SW480 (cell line): ENCODE measurements around the gene ZMIZ1.

Source experiments
- DNase-seq: peaks from one replicate; pipeline ENCODE4 v3.0.0-alpha.2; 2016; ENCODE audit warnings: low spot score

The ZMIZ1 gene

DNA sequence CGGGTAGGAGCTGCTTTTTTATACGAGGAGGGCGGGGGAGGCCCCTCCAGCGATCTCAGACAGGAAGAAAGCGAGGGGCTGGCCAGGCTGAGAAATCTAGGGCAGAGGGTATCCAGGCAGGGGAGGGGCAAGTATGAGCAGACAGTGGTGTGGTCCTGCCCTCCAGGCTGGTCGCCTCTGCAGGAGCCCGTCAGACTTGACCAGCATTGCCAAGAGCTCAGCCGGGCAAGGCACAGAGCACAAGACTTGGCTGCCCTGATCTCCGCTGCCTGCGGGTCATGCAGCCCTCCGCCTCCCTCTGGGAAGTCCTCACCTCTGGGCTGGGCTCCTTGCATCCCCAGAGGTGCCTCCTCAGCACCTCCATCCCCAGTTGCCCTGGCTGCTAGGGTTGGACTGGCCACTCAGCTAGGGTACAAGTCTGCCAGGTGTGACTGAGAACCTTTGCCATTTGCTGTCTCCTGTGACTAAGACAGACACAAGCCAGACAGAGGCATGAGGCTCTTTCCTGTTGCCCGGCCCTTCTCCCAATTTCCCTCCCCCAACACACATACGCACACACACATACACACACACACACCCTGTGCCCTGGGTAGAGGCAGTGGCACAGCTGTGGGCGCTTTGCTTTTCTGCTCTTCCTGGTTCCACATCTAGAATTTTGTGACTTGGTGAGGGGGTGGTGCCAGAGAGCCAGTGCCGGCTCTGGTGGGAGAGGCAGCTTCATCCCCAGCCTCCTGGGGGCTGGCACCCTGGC, 219.4 kb downstream of the ZMIZ1 start:
- DNase-seq: no peak

DNA sequence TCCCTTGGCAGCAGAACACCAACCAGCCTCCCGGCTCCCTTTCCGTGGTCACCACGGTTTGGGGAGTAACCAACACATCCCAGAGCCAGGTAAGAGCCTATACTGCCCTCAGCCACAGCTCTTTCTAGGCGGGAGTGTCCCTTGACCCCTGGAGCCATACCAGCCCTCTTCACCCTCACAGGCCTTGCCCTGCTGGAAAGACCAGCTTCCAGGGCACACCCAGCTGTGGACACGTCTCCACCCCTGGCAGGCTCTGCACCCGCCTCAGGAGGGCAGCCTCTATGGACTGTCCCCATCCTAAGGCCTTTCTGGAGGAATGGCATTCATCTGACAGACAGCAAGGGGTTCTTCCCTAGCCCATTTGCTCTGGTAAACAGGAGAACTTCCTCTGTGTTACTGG, 221.0 kb downstream of the ZMIZ1 start:
- no peak for DNase-seq

DNA sequence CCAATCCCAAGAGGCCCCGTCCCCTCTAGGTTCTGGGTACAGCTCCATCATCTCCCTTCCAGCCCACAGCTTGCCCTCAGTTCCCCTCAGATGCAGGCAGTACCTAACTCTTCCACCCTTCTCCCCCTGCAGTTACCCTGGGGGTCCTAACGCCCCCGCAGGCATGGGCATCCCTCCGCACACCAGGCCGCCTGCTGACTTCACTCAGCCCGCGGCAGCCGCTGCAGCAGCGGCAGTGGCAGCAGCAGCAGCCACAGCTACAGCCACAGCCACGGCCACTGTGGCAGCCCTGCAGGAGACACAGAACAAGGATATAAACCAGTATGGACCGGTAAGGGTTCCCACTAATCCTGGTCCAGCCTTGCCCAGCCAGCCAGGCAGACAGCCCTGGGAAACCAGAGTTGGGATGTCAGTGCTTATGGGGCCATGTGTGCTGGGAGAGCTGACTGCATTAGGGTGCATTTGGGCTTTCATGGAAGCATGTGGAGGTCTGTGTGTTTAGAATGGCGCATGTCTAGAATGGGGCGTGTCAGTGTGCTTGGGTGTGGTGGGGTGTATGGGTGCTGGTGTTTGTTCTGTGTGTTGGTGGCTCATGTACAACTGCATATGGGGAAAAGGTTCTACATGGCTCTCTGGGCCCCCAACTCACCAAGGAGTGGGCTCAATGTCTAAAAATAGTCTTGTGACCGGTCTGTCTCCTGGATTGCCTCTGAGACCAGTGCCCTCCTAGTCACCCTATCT, 223.4 kb downstream of the ZMIZ1 start:
- DNase-seq: no peak

DNA sequence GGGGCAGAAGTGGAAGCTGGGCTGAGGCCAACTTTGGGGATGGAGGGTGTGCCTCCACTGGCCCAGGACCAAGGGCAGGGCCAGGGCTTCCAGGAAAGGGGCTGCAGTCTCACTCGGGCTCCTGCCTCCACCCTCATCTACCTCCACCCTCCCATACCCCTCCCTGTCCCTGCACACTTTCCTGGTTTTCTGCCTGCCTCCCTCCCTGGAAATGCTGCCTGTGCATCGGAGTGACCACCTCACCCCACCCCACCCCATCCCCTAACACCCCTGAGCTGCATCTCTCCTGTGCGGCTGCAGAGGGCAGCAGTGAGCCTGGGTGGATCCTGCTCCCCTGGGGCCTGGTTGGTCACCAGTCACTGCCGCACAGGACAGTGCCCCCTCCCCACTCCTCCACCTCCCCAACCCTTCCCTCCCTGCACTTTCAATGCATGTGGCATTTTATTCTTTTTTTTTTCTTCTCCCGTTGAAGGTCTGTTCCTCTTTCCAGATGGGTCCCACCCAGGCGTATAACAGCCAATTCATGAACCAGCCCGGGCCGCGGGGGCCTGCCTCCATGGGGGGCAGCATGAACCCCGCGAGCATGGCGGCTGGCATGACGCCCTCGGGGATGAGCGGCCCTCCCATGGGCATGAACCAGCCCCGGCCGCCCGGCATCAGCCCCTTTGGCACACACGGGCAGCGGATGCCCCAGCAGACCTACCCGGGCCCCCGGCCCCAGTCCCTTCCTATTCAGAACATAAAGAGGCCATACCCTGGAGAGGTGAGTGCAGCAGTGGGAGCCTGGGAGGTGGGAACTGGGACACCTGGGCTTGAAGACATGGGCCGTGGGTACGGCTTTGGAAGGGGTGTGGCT, 224.4 kb downstream of the ZMIZ1 start:
- no peak for DNase-seq

GRCh38 chr10:79293841-79294581, 225.2 kb downstream of the ZMIZ1 start:
- no peak for DNase-seq

DNA sequence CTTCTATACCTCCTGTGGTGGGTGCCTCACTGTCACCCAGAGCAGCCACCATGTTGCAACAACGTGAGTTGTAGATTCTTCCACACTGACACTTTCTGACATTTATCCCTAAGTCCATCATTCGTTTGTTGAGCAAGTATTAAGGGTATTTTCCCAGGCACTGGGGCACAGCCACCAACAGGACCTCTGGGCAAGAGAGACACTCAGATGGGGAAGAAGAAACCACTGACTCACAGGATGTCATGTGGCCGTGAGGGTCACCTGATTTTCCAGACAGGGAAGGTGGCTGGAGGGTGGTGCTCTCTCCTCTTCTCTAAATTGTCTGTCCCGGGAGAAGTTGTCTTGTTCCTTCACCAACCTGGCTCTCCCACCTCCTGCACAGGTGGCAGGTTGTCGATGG, 226.8 kb downstream of the ZMIZ1 start:
- DNase-seq: no peak

DNA sequence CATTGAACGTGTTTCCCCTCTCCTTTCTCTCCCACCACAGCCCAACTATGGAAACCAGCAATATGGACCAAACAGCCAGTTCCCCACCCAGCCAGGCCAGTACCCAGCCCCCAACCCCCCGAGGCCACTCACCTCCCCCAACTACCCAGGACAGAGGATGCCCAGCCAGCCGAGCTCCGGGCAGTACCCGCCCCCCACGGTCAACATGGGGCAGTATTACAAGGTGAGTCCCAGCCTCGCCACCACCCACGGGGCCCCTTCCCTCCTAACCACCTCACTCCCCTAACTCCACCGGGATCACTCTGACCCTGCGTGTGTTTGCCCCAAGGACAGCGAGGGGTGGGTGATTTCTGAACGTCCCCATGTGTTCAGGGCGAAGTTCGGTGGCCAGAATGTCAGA, 227.7 kb downstream of the ZMIZ1 start:
- DNase-seq: no peak

DNA sequence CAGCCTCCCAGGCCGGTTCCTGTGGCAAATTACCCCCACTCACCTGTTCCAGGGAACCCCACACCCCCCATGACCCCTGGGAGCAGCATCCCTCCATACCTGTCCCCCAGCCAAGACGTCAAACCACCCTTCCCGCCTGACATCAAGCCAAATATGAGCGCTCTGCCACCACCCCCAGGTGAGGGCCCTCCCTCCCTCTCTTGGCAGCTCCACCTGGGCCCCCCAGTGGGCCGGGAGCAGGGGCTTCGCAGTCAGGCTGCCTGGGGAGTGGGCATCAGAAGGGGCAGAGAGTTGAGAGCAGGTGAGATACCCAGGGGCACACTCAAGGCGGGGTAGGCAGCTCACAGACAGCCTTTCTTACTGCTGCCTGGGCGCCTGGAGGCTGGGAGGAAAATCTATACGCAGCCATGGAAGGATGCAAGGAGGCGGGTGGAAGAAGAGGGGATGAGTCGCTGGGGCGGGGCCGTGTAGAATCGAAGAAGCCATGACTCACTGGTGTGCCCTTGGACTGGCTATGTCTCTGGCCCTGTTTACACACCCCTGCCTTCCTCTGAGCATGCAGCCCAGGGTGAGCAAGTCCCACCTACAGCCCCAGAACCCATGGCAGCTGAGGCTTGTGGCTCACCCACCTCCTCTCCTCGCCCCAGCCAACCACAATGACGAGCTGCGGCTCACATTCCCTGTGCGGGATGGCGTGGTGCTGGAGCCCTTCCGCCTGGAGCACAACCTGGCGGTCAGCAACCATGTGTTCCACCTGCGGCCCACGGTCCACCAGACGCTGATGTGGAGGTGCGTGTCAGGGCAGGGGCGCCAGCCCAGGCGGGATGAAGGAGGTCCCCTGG, 229.9 kb downstream of the ZMIZ1 start:
- peak; percentile 86 for DNase-seq

- peak; percentile 56 for DNase-seq
Observed at GRCh38 chr10:79299397-79300241, 230.9 kb downstream of the ZMIZ1 start.

- no peak for DNase-seq
Observed at GRCh38 chr10:79300711-79301110, 231.9 kb downstream of the ZMIZ1 start.

DNA sequence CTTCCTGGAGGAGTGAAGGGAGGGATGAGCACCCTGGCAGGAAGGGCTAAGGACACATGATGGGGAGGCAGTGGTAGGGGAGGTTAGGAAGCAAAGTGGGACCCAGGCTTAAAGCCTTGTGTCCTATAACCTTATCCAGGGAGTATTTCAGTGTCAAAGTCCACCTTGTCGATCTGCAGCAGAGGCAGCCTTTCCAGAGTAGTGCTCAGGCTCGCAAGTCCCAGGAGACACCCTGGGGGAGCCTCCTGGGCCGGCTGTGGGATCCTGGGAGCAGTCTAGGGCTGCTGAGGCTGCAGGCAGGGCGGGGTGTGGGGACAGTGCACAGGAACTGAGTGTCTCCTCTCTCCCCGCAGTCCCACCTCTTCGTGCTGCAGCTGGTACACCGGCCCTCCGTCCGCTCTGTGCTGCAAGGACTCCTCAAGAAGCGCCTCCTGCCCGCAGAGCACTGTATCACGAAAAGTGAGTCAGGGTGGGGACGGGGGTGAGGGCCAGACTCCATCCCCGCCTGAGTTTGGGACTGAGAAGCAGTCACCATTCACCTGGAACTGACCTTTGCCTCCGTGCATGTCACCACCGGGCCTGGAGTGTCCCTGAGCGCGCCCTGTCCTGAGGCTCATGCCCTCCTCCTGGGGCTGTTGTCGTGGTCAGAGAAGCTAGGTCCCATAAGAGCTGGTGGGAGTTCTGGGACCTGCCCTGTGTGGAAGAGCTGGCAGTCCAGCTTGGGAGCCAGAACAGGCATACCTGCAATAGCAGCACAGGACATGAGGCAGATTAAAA, 233.2 kb downstream of the ZMIZ1 start:
- no peak for DNase-seq

- DNase-seq: no peak
Observed at GRCh38 chr10:79303631-79304478, 235.1 kb downstream of the ZMIZ1 start.

DNA sequence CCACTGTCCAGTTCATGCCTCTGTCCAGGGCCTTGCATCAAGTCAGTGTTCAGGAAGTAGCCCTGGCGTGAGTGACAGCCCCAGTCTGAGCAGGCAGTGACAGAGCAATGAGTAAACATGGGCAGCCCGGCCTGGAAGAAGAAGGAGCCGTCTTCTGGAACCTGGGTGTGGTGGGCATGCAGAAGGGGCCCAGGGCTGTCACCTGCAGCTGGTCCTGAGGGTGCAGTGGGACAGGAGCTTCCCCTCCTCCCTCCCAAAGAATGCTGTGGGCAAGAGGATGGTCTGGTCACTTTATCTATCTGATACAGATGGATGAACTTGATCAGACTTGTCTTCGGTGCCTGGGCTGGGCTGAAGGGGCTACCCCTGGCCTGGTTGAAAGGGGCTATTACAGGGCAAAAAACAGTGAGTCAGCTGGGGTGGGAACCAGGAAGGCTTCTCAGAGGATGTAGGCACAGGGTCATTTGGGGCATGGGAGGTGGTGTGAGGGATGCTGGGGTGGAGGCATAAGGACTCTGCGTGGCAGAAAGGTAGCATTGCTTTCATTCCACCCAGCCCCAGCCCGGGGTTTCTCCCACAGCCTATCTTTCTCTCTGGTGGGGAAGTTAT, 235.8 kb downstream of the ZMIZ1 start:
- no peak for DNase-seq

GRCh38 chr10:79305515-79305914, 236.7 kb downstream of the ZMIZ1 start:
- no peak for DNase-seq

GRCh38 chr10:79305988-79306387, 237.2 kb downstream of the ZMIZ1 start:
- DNase-seq: no peak

DNA sequence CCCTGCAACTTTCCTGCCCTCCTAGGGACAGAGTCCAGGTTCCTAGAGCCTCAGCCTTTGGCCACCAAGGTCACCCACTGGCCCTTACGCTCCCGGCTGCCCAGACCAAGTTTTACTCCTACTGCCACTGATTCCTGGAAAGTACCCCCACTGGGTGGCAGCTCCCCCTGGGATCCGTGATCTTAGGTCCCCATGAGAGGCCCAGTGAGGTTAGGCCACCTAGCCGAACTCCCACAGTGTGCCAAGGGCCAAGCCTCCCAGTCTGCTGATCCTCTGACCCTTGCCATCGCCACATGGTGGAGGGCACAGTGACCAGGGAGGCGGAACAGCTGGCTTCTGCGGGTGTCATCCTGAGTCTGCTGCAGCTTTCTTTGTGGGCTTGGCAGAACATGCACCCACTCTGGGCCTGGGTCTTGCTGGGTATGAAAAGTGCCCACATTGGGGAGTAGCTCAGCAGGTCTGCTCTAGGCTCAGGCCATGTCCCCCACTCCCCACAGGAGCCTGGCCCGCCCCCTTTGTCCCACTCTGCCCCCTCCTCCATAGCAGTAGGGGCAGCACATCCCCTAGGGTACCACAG, 238.0 kb downstream of the ZMIZ1 start:
- DNase-seq: no peak

DNA sequence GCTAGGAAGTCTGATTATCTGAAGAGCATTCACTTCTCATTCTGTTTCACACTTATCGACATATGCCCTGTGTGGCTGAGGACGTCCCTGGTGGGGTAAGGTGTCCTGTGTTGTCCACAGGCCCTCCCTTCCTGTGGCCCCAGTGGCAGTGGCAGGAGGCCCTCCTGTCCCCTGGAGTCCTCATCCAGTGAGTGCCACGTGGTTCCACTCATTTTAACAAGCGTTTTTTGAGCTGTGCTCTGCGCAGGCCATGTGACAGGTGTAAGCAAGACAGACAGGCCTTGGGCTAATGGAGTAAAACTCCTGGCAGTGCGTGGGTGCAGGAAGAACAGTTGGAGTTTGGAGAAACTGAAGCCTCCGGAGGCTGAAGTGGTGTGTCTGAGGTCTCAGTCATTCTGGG, 239.2 kb downstream of the ZMIZ1 start:
- no peak for DNase-seq
